Large intestine (tissue), 3 donors: ENCODE measurements around the gene CTBP1. TPM values are rescaled to one million over a fixed set of nuclear protein-coding genes. Genes with fewer than 3 reads are reported as not detected.

Experiments
- DNase-seq, 2 donors: peaks; one replicate each; pipeline versions ENCODE4 v3.0.0 to v3.0.0-alpha.2; 2013
- H3K27ac ChIP-seq: one replicate; pipeline ENCODE4 v1.5.1; 2013; ENCODE audit warnings: low read length
- H3K27me3 ChIP-seq: 2 replicates; pipeline ENCODE4 v1.6.1; 2013; ENCODE audit warnings: low read length; ENCODE audit not compliant: control insufficient read depth, insufficient read depth
- H3K36me3 ChIP-seq: 2 replicates; pipeline ENCODE4 v1.6.1; 2013; ENCODE audit warnings: low read length; ENCODE audit not compliant: control insufficient read depth, insufficient read depth
- H3K4me1 ChIP-seq: one replicate; pipeline ENCODE4 v1.6.1; 2013; ENCODE audit warnings: low read length; ENCODE audit not compliant: control insufficient read depth, insufficient read depth
- H3K4me3 ChIP-seq: one replicate; pipeline ENCODE4 v1.5.1; 2013; ENCODE audit warnings: low read length
- H3K9me3 ChIP-seq: one replicate; pipeline ENCODE4 v1.6.1; 2013; ENCODE audit warnings: mild to moderate bottlenecking, low read depth, low read length, moderate library complexity; ENCODE audit not compliant: control insufficient read depth
- WGBS: methylation state at CpG from one replicate; pipeline ENCODE4 v1.1.5; 2013; ENCODE audit warnings: low lambda C conversion rate; ENCODE audit not compliant: insufficient coverage; 5-methylcytosine and 5-hydroxymethylcytosine counted together
- polyA plus RNA-seq: library from polyadenylated mRNA; unstranded; fragments of 120-200 nt; gene quantifications from one replicate; pipeline ENCODE4 v1.2.1, GENCODE V29; 2013

Gene CTBP1
- polyA plus RNA-seq, 1 donor: 134 TPM

DNA sequence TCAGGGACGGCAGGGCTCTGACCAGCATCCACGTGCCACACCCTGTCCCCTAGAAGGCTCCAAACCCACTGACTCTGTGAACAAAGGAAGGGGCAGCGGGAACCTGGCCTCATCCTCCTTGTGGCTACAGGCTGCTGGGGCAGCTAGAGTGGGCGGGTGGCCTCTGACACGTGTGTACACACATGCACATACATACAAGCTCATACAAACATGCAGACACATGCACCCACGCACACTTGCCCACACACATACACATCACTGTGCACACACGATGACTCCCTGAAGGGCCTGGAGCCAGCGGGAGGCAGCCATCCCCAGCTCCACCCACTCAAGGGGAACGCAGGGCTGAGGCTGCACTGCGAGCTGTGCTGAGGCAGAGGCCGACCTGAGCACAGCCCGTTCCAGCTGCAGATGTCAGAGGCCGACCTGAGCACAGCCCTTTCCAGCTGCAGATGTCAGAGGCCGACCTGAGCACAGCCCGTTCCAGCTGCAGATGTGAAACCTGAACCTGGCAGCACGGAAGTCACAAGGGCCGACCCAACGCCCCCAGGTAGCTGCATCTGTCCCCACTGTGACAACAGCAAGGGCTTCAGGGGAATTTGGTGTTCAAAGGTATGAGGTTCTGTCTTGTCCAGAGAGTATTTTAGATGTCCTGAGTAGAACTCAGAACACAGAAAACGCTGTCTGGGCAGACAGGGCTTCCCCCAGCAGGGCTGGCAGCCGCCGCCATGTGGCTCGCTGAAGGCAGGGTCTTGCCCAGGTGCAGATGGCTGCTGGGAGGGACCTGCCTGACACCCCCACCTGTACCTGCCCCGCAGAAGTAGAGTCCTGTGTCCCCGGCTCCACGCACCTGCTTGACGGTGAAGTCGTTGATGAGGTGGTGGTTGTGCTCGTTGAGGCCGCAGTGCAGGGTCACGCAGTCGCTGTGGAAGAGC is 33.5 kb downstream of the CTBP1 start:
- peaks cover 84% of the 10 kb centered on the region for H3K36me3 ChIP-seq
- no peak for DNase-seq
- no peak overlapping the region for H3K27ac ChIP-seq
- H3K4me1 ChIP-seq: peaks cover 6% of the 10 kb centered on the region
- WGBS: no CpG with 5 or more reads among the region's 31 CpGs
- H3K27me3 ChIP-seq: no peaks in the 10 kb centered on the region
- no peak overlapping the region for H3K4me3 ChIP-seq
- H3K9me3 ChIP-seq: no peaks in the 10 kb centered on the region

DNA sequence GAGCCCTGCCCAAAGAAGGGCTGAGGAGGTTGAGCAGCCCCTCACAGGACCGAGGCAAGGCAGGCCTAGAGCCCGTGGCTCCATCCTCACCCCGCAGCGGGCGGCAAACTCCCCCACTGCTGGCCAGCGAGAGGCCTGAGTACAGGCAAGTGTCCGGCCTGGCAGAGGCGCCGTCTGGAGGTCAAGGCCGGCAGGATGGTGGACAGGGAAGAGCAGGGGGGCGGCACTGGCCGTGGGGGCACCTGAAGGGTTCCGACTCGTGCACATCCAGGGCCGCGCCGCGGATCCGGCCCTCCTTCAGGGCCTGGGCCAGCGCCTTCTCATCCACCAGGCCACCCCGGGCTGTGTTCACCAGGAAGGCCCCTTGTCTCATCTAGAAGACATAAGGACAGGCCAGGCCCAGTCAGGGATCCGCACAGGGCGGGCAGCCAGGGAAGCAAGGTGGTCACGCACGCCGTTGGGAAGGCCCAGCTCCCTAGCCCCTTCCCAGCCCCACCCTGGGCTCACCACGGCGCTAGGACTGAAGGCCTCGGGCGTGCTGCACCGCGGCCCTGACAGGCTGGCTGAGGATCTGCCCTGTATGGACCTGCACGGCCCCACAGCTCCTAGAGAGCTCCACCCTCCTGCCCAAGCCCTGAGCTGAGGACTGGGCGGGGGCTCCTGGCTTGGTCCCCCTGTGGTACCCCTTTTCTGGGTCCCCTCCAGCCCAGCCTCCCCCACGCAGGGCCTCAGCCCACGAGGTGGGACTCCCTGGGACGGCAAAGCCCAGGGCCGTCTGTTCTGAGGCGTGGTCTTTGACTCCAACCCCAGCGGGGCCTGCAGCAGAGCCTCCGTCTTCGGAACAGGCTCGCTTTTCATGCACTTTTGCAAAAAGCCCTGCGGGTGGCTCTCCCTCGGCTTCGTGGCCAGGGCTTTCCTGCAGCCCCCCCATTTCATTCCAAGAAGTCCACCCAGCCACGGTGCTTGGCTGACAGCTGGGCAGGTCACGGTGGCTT is 34.5 kb downstream of the CTBP1 start:
- peaks cover 82% of the 10 kb centered on the region for H3K36me3 ChIP-seq
- H3K4me1 ChIP-seq: peaks cover 14% of the 10 kb centered on the region
- no peak overlapping the region for H3K4me3 ChIP-seq
- H3K9me3 ChIP-seq: no peaks in the 10 kb centered on the region
- WGBS: no CpG with 5 or more reads among the region's 48 CpGs
- no peaks in the 10 kb centered on the region for H3K27me3 ChIP-seq
- no peak overlapping the region for H3K27ac ChIP-seq
- DNase-seq: no peak

DNA sequence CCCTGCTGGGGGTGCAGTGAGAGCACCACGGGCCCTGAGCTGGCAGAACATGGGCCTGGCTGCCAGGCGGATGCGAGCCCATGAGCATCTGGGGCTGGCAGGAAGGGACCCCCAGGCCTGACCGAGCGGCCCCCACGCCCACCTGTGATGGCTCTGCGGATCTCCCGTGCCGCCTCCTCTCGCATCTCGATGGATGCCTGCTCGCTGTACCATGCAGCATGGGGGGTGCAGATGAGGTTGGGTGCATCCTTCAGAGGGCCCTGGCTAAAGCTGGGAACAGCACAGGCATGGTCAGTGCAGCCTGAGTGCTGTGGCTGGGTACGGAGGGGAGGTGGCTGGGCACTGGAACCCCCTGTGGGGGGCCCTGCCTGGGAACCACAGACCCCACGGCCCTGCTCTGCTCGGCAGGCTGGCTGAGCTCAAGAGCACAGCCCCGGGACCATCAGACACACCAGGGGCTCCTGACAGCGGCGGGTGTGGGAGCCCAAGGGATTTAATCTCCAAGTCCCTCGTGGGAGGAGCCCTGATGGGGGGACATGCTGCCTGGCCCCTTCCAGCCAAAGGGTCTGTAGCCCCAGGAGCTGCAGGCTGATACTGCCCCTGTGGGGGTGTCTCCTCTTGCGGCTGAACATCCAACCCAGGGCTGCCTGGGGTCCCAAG is 35.5 kb downstream of the CTBP1 start:
- DNase-seq: no peak
- WGBS: no CpG with 5 or more reads among the region's 20 CpGs
- H3K4me1 ChIP-seq: peaks cover 22% of the 10 kb centered on the region
- H3K4me3 ChIP-seq: no peak overlapping the region
- H3K36me3 ChIP-seq: peaks cover 82% of the 10 kb centered on the region
- no peak overlapping the region for H3K27ac ChIP-seq
- H3K9me3 ChIP-seq: peaks cover 7% of the 10 kb centered on the region
- H3K27me3 ChIP-seq: no peaks in the 10 kb centered on the region

DNA sequence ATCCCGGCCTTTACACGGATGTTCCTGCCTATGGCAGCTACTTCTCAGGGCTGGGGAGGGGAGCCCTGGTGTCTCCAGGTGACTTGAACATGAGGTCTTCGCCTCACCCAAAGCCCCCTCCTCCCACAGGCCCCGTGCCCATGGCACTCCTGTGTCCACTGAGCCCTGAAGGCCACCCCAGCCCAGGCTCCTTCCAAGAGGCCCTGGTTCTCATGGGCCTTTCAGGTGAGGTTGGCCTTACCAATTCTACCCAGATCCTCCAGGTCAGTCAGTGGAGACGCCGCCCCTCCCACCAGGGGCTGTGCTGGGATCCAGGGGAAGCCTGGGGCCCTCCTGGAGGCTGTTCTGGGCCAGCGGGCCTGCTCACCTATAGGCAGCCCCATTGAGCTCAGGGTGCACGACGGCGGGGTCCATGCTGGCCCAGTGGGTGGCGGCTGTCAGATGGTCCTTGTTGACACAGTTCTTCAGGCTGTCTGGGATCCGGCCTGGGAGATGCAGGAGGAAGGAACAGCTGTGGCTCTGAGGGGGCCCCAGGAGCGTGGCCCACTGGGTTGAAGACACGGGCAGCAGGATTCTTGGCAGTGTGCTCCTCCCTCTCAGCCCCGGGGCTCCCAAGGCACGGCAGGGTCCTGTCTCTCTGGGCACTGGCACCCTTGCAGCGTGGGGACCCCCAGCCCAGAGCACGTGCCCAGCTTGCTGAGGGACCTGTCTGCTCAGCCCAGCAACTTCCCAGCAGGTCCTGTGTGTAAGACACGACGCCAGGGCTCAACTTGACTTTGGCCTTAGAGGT is 36.2 kb downstream of the CTBP1 start:
- WGBS: no CpG with 5 or more reads among the region's 20 CpGs
- Histone ChIP-seq H3K27ac (no peak overlapping the region), H3K4me1 (peaks cover 29% of the 10 kb centered on the region), H3K36me3 (peaks cover 77% of the 10 kb centered on the region), H3K4me3 (no peak overlapping the region), H3K9me3 (peaks cover 7% of the 10 kb centered on the region), H3K27me3 (no peaks in the 10 kb centered on the region)
- no peak for DNase-seq

DNA sequence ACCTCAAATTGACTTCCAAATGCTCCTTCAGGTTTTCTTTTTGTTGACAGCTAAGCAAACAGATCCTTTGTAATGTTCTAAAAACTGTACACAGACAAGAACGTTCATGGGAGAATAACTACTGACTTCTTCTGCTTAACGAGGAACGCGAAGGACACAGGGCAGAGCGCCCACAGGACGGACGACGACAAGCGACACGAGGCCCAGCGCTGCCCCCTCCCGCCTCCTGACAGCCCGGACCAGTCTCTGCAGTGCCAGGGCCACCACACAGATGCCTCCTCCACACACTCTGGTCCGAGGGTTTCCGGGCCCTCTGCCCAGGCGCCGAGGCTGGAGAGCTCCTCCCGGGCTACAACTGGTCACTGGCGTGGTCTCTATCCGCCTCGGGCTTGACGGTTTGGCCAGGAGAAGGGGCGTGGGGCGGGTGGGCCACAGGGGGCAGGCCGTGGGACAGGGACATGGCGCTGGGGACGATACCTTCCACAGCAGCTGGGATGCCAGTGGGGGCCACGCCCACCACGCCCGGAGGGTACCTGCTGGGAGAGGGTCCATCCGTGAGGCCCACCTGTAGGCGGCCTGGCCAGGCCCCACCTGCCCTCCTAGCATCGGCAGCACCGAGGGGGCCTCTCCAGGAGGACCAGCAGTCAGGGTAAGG is 36.9 kb downstream of the CTBP1 start:
- WGBS: no CpG with 5 or more reads among the region's 34 CpGs
- DNase-seq: no peak
- Histone ChIP-seq H3K4me3 (no peak overlapping the region), H3K27ac (no peak overlapping the region), H3K9me3 (peaks cover 7% of the 10 kb centered on the region), H3K36me3 (peaks cover 70% of the 10 kb centered on the region), H3K4me1 (peaks cover 29% of the 10 kb centered on the region), H3K27me3 (no peaks in the 10 kb centered on the region)

DNA sequence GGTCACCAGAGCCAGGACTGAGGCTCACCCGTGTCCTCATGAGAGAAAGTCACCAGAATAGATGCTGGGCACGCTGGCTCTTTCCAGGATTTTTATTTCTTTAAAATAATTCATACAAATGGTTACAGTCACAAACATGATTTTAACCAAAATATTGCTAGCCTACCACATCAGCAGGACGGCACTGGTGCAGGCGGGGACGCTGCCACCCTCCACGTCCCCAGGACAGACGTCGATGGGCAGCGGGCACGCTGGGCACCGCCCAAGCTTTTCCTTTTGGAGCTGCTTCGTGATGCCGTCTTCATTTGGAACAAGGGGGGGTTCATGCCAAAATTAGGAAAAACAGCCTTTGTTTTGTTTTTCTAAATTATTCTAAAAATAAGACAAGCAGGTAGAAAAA is 37.6 kb downstream of the CTBP1 start:
- peaks cover 64% of the 10 kb centered on the region for H3K36me3 ChIP-seq
- H3K27ac ChIP-seq: no peak overlapping the region
- H3K27me3 ChIP-seq: no peaks in the 10 kb centered on the region
- peaks cover 7% of the 10 kb centered on the region for H3K9me3 ChIP-seq
- WGBS: no CpG with 5 or more reads among the region's 13 CpGs
- no peak overlapping the region for H3K4me3 ChIP-seq
- no peak for DNase-seq
- H3K4me1 ChIP-seq: peaks cover 28% of the 10 kb centered on the region

DNA sequence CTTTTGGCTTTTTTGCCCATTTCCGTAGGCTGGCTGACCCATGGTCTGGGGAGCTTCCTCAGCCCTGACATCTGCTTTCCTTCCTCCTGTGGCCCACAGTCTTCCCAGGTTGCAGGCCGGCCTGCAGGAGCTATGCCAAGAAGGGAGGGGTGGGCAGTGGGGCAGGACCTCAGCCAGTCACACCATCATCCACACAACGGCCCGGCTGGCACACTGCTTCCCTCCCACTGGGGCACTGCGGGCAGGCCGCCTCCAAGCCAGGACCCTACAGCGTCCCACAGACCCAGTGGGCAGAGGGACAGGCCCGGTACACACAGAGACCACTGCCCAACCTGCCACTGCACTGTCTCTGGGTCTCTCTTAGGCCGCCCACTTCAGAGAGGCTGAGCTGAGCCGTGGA is 38.0 kb downstream of the CTBP1 start:
- no CpG with 5 or more reads among the region's 10 CpGs for WGBS
- Histone ChIP-seq H3K36me3 (peaks cover 60% of the 10 kb centered on the region), H3K27ac (no peak overlapping the region), H3K27me3 (no peaks in the 10 kb centered on the region), H3K4me1 (peaks cover 32% of the 10 kb centered on the region), H3K4me3 (no peak overlapping the region), H3K9me3 (peaks cover 7% of the 10 kb centered on the region)
- no peak for DNase-seq

DNA sequence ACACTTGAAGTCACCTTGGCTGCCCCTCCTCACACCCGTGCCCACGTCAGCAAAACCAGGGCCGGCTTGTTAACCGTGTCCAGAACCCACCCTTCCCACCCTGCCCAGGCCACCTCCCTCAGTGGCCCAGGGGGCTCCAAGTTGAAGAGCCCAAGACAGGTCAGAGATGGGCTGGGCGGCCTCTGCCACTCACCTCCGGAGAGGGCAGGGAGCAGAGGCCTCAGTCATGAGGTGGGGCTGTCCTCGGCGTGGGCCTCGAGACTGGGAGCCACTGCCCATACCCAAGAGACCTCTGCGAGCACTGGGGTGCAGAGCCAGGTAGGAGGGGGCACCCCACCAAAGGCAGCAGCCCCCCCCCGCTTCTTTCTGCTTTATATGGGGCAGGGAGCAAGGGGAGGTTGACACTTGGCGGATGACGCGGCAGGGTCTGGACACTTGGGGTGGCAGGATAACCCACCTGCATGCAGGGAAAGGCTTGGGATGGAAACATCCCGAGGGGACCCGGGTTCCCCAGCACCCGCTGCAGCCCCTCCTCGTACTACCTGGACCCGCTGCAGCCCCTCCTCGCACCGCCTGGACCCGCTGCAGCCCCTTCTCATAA is 38.6 kb downstream of the CTBP1 start:
- H3K36me3 ChIP-seq: peaks cover 53% of the 10 kb centered on the region
- WGBS: no CpG with 5 or more reads among the region's 22 CpGs
- no peaks in the 10 kb centered on the region for H3K27me3 ChIP-seq
- no peak for DNase-seq
- H3K27ac ChIP-seq: no peak overlapping the region
- peaks cover 7% of the 10 kb centered on the region for H3K9me3 ChIP-seq
- no peak overlapping the region for H3K4me3 ChIP-seq
- peaks cover 38% of the 10 kb centered on the region for H3K4me1 ChIP-seq

DNA sequence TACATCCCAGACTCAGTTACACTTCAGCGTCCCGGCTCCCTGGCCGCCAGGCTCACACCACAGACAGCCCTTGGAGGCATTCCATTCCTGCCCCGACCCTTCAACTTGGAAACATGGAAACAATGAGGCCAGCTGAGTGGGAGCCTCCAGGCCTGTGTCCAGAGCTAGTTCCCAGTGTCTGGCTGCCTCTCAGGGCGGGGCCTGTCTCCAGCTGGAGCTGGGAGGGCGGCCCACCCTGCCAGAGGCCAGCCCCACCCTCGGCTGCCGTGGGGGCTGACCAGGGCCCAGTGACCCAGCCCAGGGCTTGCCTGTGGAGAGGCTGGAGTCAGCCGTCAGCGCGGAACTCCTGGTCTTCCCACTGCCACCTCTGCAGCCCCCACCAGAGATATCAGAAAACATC is 39.1 kb downstream of the CTBP1 start:
- no CpG with 5 or more reads among the region's 11 CpGs for WGBS
- Histone ChIP-seq H3K9me3 (peaks cover 7% of the 10 kb centered on the region), H3K4me3 (no peak overlapping the region), H3K4me1 (peaks cover 43% of the 10 kb centered on the region), H3K27ac (peak overlapping the region; percentile 68), H3K27me3 (no peaks in the 10 kb centered on the region), H3K36me3 (peaks cover 48% of the 10 kb centered on the region)
- DNase-seq: peak in 1 of 2 donors; percentile 45
